Gastrocnemius medialis (tissue), 4 donors: ENCODE results near the gene RRBP1.

Experiments used
- CTCF ChIP-seq, 5 experiments: fragments of 450-650 bp in 3 of 5; fragments of 200-600 bp in 2 of 5; sonication (generic) in 2 of 5; IDR thresholded peaks in 4 of 5; conservative IDR thresholded peaks in 1 of 5; 1 replicate in 4 of 5; 2 replicates in 1 of 5; pipeline ENCODE4 v1.5.1; 2016 to 2019; ENCODE audit warnings: antibody characterized with exemption in 5 of 5, mild to moderate bottlenecking in 3 of 5, moderate library complexity in 3 of 5
- POLR2A ChIP-seq, 2 donors: fragments of 450-650 bp; IDR thresholded peaks; one replicate each; pipeline ENCODE4 v1.6.1; 2017; ENCODE audit warnings: antibody characterized with exemption in 2 of 2, mild to moderate bottlenecking in 2 of 2, moderate library complexity in 2 of 2

- TF ChIP-seq CTCF (IDR thresholded peaks at IDR 0.05 in 4 of 5, conservative IDR thresholded peaks at IDR 0.05 in 1 of 5) (no peak), POLR2A (IDR thresholded peaks at IDR 0.05) (no peak)
These were observed 41.3 kb upstream of the RRBP1 start for GRCh38 chr20:17723301-17723691.
